ENCODE measurements around the gene INS. TPM values are rescaled to one million over a fixed set of nuclear protein-coding genes. Genes with fewer than 3 reads are reported as not detected.

INS gene
- polyA plus RNA-seq, 3 donors, result not detected

DNA sequence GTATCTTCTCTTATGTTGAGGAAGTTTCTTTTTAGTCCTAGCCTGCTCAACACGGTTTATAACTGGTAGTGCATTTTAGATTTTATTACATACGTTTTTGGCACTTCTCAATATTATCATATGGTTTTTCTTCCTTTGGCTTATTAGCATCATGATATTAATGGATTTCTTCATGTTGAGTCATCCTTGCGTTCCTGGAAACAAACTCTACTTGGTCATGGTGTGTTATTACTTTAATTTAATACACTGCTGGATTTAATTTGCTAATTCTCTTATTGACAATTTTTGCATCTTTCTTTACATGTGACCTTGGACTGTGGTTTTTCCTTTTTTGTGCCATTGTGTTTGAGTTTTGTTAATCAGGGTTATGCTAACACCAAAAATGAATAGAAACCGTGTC lies 42.3 kb downstream of the INS start:
- DNase-seq, result no peak

DNA sequence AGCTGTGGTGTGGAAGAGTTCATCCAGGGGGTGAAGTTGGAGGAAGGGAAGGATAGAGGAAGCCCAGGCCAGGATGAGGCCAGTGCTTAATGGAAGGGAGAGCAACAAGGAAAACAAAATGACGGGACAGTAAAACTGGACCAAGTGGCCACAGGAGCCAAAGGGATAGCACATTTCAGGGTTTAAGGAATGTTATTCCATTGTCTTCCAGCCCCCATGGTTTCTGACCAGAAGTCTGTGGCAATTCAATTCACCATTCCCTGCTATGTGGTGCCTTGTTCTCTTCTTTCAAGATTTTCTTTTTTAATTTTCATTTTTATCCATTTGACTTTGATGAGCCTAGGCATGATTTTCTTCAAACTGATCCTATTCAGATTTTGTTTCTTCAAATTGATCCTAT lies 44.3 kb downstream of the INS start:
- no peak for DNase-seq

- DNase-seq, result no peak
Observed at GRCh38 chr11:2115308-2115707, 45.7 kb downstream of the INS start.

GRCh38 chr11:2114430-2115241 lies 46.4 kb downstream of the INS start:
- DNase-seq, result no peak

- DNase-seq, result no peak
Observed at GRCh38 chr11:2113776-2114175, 47.2 kb downstream of the INS start.

DNA sequence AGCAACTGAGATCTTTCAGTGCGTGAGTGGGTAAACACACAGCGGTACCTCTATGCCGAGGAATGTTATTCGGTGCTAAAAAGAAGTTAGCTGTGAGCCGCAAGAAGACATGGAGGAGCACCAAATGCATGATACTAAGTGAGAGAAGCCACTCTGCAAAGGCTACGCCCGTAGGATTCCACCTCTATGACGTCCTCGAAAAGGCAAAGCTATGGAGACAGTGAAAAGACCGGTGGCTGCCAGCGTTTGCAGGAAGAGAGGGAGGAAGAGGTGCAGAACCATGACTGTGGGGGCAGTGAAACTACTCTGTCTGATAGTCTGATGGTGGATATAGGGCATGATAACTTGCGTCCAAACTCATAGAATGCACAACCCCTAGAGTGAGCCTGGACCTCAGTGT lies 50.5 kb downstream of the INS start:
- DNase-seq, result no peak

Other genes starting within 250 kb of the INS start
- 10 to 100 TPM in 2 of 3 donors, 1 to 10 TPM in 1; 9.7 to 12.5 (median 10.5) TPM for gene TNNT3, start 241.5 kb downstream of the INS start, polyA plus RNA-seq (ENCODE audit: insufficient read length in 3 of 3)
- 10 to 100 TPM; 51.8 to 80.0 (median 53.8) TPM for gene MRPL23, start 213.9 kb downstream of the INS start, polyA plus RNA-seq (ENCODE audit: insufficient read length in 3 of 3)
- gene H19, start 163.4 kb downstream of the INS start, polyA plus RNA-seq (ENCODE audit: insufficient read length in 3 of 3), result 1,000 to 10,000 TPM; 1,758 to 3,714 (median 3,084) TPM
- 100 to 1,000 TPM; 615 to 954 (median 884) TPM for gene IGF2, start 21.8 kb downstream of the INS start, polyA plus RNA-seq (ENCODE audit: insufficient read length in 3 of 3)
- 1 to 10 TPM; 1.5 to 1.7 (median 1.6) TPM for gene TH, start 10.6 kb upstream of the INS start, polyA plus RNA-seq (ENCODE audit: insufficient read length in 3 of 3)
- gene ASCL2, start 109.4 kb upstream of the INS start, polyA plus RNA-seq (ENCODE audit: insufficient read length in 3 of 3), result 1 to 10 TPM; 3.1 to 4.7 (median 3.8) TPM
- under 1 TPM; 0.75 to 0.99 (median 0.91) TPM for gene C11orf21, start 140.7 kb upstream of the INS start, polyA plus RNA-seq (ENCODE audit: insufficient read length in 3 of 3)
- gene TSPAN32, start 140.8 kb upstream of the INS start, polyA plus RNA-seq (ENCODE audit: insufficient read length in 3 of 3), result 1 to 10 TPM; 1.7 to 2.8 (median 1.9) TPM
- 100 to 1,000 TPM; 534 to 608 (median 573) TPM for gene CD81, start 216.1 kb upstream of the INS start, polyA plus RNA-seq (ENCODE audit: insufficient read length in 3 of 3)
- gene TSSC4, start 239.5 kb upstream of the INS start, polyA plus RNA-seq (ENCODE audit: insufficient read length in 3 of 3), result 10 to 100 TPM; 40.1 to 55.8 (median 49.4) TPM